HG03432 (cell line): ENCODE data around the gene KIFC1.
"Not testable (repeated sequence)": the region's sequence is repeated elsewhere in the genome, so short reads cannot be mapped to it uniquely, and the experiment has no call there.

Experiments
- ATAC-seq: cut with Tn5 transposase; IDR thresholded peaks from one replicate; pipeline ENCODE4 v1.9.1; 2021; ENCODE audit warnings: mild to moderate bottlenecking, moderate library complexity; ENCODE audit not compliant: unreplicated experiment

KIFC1 gene, protein sequence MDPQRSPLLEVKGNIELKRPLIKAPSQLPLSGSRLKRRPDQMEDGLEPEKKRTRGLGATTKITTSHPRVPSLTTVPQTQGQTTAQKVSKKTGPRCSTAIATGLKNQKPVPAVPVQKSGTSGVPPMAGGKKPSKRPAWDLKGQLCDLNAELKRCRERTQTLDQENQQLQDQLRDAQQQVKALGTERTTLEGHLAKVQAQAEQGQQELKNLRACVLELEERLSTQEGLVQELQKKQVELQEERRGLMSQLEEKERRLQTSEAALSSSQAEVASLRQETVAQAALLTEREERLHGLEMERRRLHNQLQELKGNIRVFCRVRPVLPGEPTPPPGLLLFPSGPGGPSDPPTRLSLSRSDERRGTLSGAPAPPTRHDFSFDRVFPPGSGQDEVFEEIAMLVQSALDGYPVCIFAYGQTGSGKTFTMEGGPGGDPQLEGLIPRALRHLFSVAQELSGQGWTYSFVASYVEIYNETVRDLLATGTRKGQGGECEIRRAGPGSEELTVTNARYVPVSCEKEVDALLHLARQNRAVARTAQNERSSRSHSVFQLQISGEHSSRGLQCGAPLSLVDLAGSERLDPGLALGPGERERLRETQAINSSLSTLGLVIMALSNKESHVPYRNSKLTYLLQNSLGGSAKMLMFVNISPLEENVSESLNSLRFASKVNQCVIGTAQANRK

DNA sequence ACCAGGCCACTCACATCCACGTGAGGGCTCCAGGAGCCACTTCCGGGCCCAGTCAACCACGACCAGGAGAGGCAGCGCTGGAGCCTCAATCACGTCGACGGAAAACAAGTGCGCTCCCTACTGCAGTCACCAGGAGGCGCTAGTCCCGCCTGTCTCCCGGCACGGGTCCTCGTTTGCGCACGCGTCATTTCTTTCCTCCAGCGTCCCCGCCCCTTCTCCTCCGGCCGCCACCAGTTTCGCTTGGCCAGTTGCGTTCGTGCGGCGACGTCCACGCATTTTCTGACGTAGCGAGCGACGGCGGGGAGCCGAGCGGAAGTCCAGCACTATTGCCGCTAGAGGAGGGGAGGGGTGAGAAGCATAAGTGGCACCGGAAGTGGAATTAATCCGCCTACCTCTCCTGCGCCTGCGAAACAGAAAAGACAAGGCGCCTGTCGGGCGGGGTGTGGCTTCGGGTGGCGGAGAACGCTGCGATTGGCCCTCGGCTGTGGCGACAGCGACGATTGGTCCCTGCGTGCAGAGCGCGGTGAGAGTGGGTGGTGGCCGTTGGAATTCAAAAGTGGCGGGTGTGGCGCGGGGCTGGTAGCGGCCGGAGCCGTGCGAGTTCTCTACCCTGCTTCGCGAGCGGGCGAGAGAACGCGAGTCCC, at the start of gene KIFC1:
KIFC1 (plus strand) TSS at position 546 of the 644 bp plus-strand sequence. CDS start 163 bp downstream, outside the sequence.
- ATAC-seq, result peak; percentile 89

DNA sequence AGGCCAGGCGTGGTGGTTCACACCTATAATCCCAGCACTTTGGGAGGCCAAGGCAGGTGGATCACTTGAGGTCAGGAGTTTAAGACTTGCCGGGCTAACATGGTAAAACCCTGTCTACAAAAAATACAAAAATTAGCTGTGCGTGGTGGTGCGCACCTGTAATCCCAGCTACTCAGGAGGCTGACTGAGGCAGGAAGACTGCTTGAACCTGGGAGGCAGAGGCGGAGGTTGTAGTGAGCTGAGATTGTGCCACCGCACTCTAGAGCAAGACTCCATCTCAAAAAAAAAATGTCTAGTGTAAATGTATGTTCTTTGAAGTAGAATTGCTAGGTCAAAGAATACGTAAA, 48.0 kb upstream of the KIFC1 start:
- ATAC-seq, result not testable (repeated sequence)

DNA sequence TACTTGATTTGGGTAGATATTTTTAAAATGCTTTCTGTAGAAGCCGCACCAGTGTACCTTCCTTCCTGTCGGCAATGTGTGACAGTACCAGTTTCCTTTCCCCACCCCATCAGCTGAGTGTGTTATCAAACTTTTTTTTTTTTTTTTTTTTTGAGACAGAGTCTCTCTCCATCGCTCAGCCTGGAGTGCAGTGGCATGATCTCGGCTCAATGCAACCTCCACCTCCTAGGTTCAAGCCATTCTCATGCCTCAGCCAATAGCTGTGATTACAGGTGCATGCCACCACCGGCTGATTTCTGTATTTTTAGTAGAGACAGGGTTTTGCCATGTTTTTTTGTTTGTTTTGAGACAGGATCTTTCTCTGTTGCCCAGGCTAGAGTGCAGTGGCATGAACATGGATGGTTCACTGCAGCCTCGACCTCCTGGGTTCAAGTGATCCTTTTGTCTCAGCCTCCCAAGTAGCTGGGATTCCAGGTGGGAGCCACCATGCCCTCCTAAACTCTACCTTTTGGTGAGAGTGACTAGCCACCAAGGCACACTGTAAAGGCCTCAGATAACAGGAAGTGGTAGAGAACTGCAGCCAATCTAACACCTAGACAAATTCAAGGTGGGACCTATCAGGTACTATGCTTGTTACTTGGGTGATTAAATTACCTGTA, 47.5 kb upstream of the KIFC1 start:
- no peak for ATAC-seq

DNA sequence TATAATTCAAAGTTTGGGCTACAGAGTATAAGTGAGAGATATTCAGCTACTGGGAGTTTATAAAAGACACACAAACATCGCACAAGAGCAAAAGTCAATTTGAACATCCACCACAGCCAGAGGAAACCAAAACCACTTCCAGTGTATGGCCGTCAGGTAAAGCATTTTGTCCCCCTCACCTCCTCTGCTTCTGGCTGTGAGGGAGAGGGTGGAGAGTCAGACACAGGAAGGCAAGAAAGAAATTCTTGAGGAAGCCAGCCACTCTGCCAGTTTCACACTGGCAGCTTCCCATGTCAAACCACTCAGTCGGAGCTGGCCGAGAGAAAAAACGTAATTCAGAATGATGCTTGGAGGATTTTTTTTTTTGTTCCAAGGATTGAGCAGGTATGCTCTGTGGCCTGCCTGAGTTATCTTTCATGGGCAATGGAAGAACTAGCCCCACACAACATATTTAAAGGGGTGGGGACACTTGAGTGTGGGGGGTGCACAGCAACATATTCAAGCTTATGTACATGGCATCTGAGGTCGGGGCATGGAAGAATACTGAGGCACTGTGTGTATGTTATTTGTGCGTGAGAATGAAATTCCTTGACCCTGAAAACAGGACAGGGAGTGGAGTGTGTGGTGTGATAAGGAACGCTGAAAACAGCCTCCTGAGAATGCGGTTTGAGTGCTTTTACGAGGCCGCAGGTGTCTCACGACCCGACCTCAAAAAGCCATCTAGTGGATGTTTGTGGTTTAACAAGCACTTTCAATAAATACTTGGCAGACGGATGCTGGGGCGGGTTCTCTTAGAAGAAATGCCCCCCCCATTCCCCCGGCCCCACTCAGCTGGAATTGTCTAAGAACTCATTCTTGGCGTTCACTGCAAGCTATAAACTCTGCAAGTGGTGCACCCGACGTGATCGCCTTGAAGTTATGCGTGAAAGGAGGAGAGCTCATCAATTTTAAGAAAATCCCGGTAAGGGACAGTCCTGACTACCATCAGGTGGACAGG, 46.6 kb upstream of the KIFC1 start:
- ATAC-seq, result no peak

DNA sequence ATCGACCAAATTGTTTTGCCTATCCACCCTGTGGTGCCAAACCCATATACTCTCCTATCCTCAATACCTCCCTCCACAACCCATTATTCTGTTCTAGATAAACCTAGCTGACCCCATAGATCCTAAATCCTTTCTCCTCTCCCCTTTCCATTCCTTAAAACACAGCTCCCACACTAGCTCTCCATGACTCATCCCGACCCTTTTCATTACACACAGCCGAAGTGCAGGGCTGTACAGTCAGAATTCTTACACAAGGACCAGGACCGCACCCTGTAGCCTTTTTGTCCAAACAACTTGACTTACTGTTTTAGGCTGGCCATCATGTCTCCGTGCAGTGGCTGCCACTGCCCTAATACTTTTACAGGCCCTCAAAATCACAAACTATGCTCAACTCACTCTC, 44.7 kb upstream of the KIFC1 start:
- ATAC-seq, result not testable (repeated sequence)

DNA sequence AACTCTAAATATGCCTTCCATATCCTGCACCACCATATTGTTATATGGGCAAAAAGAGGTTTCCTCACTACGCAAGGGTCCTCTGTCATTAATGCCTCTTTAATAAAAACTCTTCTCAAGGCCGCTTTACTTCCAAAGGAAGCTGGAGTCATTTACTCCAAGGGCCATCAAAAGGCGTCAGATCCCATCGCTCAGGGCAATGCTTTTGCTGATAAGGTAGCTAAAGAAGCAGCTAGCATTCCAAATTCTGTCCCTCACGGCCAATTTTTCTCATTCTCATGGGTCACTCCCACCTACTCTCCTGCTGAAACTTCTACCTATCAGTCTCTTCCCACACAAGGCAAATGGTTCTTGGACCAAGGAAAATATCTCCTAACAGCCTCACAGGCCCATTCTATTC, 43.8 kb upstream of the KIFC1 start:
- no peak for ATAC-seq

DNA sequence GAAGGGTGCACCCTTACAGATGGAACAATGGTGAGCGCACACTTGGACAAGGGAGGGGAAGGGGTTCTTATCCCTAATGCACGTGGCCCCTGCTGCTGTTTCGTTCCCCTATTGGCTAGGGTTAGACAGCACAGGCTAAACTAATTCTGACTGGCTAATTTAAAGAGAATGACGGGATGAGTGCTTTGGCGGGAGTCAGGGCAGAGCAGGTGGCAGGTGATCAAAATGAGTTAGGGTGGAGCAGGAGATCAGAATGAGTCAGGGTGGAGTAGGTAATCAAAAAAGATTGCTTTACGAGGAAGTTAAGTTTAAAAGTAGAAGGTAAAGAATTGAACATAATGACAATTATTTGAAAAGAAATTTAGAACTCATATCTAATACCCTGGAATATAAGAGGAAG, 35.8 kb upstream of the KIFC1 start:
- not testable (repeated sequence) for ATAC-seq

DNA sequence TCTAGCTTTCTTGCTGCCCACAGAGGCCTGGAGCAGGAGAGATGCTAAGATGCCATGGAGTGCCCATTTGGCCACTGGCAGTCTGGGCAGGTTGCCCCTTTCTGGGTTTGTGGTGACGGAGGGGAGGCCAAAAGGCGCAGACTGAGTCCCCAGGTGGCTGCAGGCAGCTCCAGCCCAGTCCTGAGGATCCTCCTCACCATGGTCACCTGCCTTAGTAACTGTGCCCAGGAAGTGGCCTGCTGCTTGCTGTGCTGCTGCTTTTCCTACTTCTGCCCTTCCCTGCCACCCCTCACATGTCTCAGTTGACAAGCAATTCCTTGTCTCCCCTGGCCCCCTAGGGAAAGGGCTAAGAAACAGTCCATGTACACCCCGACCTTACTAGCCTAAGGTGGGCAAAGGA, 35.3 kb upstream of the KIFC1 start:
- no peak for ATAC-seq

DNA sequence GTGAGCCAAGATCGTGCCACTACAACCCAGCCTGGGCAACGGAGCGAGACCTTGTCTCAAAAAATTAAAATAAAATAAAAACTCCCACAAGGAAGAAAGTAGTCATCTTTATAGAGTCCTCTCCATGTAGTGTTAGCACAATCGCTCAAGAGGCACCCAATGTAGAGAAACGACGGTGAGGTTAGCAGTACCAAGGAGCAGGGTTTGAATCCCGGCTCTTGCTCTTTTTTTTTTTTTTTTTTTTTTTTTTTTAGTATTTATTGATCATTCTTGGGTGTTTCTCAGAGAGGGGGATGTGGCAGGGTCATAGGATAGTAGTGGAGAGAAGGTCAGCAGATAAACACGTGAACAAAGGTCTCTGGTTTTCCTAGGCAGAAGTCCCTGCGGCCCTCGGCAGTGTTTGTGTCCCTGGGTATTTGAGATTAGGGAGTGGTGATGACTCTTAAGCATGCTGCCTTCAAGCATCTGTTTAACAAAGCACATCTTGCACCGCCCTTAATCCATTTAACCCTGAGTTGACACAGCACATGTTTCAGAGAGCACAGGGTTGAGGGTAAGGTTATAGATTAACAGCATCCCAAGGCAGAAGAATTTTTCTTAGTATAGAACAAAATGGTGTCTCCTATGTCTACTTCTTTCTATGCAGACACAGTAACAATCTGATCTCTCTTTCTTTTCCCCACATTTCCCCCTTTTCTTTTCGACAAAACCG, 34.3 kb upstream of the KIFC1 start:
- ATAC-seq, result not testable (repeated sequence)

DNA sequence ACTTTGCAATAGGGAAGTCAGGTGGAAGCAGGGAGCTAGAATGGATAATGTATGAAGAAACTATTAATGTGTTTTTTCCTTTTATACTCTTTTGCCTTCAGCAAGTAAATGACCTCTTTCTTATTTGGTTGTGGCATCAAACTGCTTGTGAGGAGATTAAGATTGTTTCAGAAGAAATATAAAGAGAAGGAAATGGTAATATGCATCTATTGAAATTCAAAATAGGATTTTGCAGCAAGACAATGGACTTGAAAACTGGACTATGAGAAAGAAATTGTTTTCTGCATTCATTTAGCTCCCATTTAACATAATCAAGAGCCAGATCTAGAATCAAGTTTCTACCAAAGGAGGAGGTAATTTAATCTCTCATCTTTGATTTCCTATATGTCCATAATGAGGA, 32.3 kb upstream of the KIFC1 start:
- ATAC-seq, result no peak

DNA sequence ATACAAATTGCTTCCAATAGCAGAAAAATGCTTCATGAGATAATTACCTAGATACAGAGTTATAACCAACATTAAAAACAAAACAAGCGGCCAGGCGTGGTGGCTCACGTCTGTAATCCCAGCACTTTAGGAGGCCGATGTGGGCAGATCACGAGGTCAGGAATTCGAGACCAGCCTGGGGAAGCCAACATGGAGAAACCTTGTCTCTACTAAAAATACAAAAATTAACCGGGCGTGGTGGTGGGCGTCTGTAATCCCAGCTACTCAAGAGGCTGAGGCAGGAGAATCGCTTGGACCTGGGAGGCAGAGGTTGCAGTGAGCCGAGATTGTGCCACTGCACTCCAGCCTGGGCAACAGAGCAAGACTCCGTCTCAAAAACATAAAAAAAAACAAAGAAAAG, 28.1 kb upstream of the KIFC1 start:
- ATAC-seq, result not testable (repeated sequence)

DNA sequence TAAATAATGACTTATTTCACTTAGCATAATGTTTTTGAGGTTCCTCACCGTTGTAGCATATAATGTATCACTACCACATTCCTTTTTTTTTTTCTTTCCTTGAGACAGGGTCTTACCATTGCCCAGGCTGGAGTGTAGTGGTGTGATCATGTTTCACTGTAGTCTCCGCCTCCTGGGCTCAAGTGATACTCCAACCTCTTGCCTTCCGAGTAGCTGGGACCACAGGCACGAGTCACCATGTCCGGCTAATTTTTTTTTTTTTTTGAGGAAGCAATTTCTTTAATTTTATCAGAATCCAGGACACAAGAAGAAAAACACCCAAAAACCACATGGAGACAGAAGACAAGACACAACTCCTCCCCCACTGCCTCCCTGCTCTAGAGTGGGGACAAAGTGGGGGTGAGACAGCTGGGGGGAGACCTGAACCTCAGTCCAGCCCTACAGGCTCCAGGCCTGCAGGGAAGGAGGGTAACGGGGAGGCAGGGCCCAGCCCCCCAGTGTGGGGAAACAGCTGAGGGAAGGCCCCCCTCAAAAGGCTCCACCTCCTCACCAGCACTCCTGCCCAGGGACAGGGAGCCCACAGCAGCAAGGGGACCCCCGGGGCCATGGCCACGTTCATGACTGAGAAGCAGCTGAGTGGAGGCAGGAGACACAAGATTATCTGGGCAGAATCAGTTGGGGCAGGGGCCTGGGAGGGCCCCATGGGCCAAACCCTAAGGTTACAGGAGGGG, 27.0 kb upstream of the KIFC1 start:
- not testable (repeated sequence) for ATAC-seq

DNA sequence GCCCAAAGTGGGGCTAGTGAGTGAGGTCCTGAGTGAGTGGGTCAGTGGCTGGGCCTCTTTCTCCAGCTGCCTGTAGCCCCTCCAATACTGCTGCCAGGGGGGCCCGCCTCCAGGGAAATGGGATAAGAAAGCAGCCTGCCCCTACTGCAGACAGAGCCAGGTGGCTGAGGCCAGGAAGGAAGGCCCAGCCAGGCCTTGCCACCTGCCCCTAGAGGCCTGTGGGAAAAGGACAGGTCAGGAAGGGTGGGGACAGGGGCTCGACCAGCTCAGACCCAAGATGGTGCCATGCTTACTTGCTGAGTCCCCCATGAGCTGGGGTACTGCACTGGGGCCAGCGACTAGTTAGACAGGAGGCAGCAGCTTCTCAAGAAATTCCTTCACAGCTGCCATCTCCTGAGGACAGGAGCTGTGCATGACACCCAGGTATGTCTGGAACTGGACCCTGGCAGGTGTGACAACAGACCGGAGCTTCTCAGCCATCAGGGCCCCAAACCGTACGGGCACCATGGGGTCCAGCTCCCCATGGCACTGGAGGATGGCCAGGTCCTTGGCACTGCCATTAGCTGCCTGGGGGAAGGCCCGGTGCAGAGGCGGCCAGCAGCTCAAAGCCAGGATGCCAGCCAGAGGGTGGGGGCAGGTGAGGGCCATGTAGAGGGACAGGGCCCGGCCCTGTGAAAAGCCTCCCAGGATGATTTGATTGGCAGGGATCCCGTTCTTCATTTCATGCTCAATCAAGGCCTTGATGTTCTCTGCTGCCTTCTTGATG, 26.2 kb upstream of the KIFC1 start:
- ATAC-seq, result not testable (repeated sequence)

DNA sequence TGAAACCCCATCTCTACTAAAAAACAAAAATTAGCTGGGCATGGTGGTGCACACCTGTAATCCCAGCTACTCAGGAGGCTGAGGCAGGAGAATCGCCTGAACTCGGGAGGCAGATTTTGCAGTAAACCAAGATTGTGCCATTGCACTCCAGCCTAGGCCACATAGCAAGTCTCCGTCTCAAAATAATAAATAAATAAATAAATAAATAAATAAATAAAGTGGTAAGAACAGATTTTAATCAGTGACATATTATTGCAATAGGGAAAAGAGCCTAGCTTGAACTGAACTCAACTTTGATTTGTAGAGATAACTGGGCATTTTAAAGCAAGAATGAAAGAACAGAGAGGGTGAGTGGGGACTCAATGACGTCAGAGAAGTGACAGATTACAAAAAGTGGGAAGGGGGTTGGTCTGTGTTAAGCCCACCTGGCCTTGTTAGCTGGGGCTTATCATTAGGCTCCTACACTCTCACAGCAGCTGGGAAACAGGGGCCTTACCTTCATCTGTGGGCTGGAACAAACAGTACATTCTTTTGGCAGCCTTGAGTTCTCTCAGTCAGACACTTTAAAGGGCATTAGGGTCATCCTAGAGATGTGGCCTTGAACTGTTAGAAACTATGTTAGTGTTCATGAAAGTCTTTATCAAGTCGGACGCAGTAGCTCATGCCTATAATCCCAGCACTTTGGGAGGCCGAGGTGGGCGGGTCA, 24.5 kb upstream of the KIFC1 start:
- no peak for ATAC-seq

DNA sequence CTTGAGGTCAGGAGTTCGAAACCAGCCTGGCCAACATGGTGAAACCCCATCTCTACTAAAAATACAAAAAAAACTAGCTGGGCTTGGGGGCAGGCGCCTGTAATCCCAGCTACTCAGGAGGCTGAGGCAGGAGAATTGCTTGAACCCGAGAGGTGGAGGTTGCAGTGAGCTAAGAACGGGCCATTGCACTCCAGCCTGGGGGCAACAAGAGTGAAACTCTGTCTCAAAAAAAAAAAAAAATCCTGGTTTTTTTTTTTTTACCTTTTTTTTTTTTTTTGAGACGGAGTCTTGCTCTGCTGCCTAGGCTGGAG, 24.0 kb upstream of the KIFC1 start:
- ATAC-seq, result not testable (repeated sequence)

DNA sequence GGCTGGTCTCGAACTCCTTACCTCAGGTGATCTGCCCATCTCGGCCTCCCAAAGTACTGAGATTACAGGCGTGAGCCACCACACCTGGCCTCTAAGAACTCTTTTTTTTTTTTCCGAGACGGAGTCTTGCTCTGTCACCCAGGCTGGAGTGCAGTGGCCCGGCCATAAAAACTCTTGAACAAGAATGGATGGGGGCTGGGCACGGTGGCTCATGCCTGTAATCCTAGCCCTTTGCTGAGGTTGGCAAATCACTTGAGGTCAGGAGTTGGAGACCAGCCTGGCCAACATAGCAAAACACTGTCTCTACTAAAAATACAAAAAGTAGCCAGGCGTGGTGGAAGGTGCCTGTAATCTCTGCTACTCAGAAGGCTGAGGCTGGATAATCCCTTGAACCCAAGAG, 19.7 kb upstream of the KIFC1 start:
- ATAC-seq, result not testable (repeated sequence)

DNA sequence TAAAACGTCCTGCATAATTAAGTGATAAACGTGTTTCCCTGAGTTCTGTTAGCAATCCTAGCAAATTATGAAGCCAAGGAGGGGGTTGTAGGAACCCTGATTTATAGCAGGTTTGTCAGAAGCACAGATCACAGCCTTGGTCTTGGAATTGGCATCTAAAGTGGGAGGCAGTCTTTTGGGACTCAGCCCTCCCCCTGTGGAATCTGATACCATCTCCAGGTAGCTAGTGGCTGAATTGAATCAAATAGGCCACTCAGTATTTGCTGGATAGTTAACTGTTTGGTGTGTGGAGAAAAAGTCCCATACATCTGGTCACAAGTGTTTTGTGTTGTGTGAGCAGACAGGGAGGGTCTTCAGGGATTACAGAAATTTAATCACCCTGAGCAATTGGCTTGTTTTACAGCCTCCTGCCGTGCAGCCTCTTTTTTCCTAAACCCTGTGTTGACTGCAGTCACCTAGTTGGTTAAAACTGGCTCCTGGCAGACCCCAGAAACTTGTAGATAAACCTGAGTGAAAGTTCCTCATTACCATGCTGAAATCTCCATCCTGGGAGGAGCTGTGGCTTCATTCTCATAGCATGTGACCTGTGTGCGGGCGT, 19.0 kb upstream of the KIFC1 start:
- ATAC-seq, result no peak
